SU-DHL-6 (cell line): ENCODE data around the gene CYP11A1.

Experiments used
- H2AFZ ChIP-seq: fragments of 200-600 bp; sonication (generic); 2 replicates; pipeline ENCODE4 v1.6.1; 2014; ENCODE audit warnings: low read depth, mild to moderate bottlenecking, moderate library complexity, mixed read lengths, antibody characterized with exemption, low read length; ENCODE audit not compliant: severe bottlenecking
- H3F3A ChIP-seq: fragments of 200-600 bp; shearing (Covaris generic); 2 replicates; pipeline ENCODE4 v1.6.0; 2016; ENCODE audit warnings: antibody characterized with exemption, mild to moderate bottlenecking; ENCODE audit not compliant: insufficient read depth
- H3K27ac ChIP-seq: fragments of 200-600 bp; sonication (generic); 2 replicates; pipeline ENCODE4 v1.5.1; 2016; ENCODE audit warnings: low read depth, mild to moderate bottlenecking, low read length, moderate library complexity, mixed read lengths
- H3K27me3 ChIP-seq: fragments of 200-600 bp; sonication (generic), shearing (Covaris generic); 2 replicates; pipeline ENCODE4 v1.6.0; 2014; ENCODE audit warnings: mild to moderate bottlenecking, low read length
- H3K36me3 ChIP-seq: fragments of 200-600 bp; sonication (generic); 2 replicates; pipeline ENCODE4 v1.6.1; 2014; ENCODE audit warnings: mild to moderate bottlenecking, low read length, mixed read lengths
- H3K4me2 ChIP-seq: fragments of 300-600, 200-600 bp; shearing (Covaris generic), sonication (generic); 2 replicates; pipeline ENCODE4 v1.6.0; 2014; ENCODE audit warnings: low read length, low read depth, mild to moderate bottlenecking; ENCODE audit not compliant: poor library complexity, severe bottlenecking
- H3K4me3 ChIP-seq: fragments of 200-600 bp; sonication (generic); 2 replicates; pipeline ENCODE4 v1.5.1; 2014; ENCODE audit warnings: antibody characterized with exemption, low read length, mild to moderate bottlenecking, mixed read lengths; ENCODE audit not compliant: insufficient read depth, poor library complexity, severe bottlenecking
- H3K79me2 ChIP-seq: fragments of 200-600 bp; sonication (generic); 2 replicates; pipeline ENCODE4 v1.6.1; 2014; ENCODE audit warnings: mild to moderate bottlenecking, low read length, moderate library complexity; ENCODE audit not compliant: insufficient read depth
- H3K9ac ChIP-seq: fragments of 200-600 bp; sonication (generic); 2 replicates; pipeline ENCODE4 v1.7.0; 2014; ENCODE audit warnings: mild to moderate bottlenecking, low read length
- H3K9me2 ChIP-seq: fragments of 200-600 bp; sonication (generic); replicated peaks from 2 replicates; pipeline ENCODE4 v1.6.1; 2014; ENCODE audit warnings: low read length; ENCODE audit not compliant: insufficient read depth
- H3K9me3 ChIP-seq: fragments of 200-600 bp; sonication (generic); 2 replicates; pipeline ENCODE4 v1.6.1; 2014; ENCODE audit warnings: low read length, mixed read lengths; ENCODE audit not compliant: insufficient read depth
- H4K20me1 ChIP-seq: fragments of 200-600 bp; sonication (generic); 2 replicates; pipeline ENCODE4 v1.6.1; 2014; ENCODE audit warnings: low read depth, mild to moderate bottlenecking, antibody characterized with exemption, low read length, moderate library complexity, mixed read lengths
- EZH2phosphoT487 ChIP-seq: fragments of 200-600 bp; sonication (generic), shearing (Covaris generic); conservative IDR thresholded peaks from 2 replicates; pipeline ENCODE4 v1.6.1; 2018; ENCODE audit warnings: mild to moderate bottlenecking, antibody characterized with exemption, low read length, moderate library complexity, mixed read lengths
- TF ChIP-seq, protein P1 (sequence below): fragments of 200-600 bp; sonication (generic); IDR thresholded peaks from one replicate; pipeline ENCODE4 v1.5.1; 2017; ENCODE audit warnings: antibody characterized with exemption, mild to moderate bottlenecking, low read length, moderate library complexity; ENCODE audit not compliant: insufficient read depth, poor library complexity, severe bottlenecking

The CYP11A1 gene

DNA sequence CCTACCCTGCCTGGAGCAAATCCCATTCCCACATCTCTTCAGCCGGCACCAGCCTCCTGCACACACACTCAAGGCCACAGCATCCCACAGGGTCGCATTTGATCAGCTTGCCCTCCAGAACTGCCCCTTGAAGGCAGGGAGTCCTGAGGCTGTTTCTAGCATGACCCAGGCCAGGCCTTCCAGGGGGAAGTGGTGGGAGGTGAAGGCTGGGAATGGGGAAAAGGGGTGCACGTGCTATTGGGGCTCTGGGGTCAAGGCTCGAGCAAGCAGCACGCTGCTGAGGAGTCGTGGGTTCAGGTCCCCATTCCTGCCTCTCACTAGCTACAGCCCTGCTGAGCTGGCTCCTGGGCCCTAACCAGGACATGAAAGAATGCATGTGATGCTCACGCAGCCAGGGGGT, 41.4 kb upstream of the CYP11A1 start:
- H3K36me3 ChIP-seq, result no peaks in the 10 kb centered on the region
- H3K9me3 ChIP-seq, result no peaks in the 10 kb centered on the region
- no peaks in the 10 kb centered on the region for H4K20me1 ChIP-seq
- no peak overlapping the region for H3K27ac ChIP-seq
- H3K9me2 ChIP-seq, result no peaks in the 10 kb centered on the region
- no peaks in the 10 kb centered on the region for H3F3A ChIP-seq
- H2AFZ ChIP-seq, result no peak overlapping the region
- H3K27me3 ChIP-seq, result no peaks in the 10 kb centered on the region
- no peak overlapping the region for H3K9ac ChIP-seq
- no peak for TF ChIP-seq EZH2phosphoT487
- TF ChIP-seq, protein P1, sequence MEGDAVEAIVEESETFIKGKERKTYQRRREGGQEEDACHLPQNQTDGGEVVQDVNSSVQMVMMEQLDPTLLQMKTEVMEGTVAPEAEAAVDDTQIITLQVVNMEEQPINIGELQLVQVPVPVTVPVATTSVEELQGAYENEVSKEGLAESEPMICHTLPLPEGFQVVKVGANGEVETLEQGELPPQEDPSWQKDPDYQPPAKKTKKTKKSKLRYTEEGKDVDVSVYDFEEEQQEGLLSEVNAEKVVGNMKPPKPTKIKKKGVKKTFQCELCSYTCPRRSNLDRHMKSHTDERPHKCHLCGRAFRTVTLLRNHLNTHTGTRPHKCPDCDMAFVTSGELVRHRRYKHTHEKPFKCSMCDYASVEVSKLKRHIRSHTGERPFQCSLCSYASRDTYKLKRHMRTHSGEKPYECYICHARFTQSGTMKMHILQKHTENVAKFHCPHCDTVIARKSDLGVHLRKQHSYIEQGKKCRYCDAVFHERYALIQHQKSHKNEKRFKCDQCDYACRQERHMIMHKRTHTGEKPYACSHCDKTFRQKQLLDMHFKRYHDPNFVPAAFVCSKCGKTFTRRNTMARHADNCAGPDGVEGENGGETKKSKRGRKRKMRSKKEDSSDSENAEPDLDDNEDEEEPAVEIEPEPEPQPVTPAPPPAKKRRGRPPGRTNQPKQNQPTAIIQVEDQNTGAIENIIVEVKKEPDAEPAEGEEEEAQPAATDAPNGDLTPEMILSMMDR, result no peak
- no peaks in the 10 kb centered on the region for H3K79me2 ChIP-seq
- no peak overlapping the region for H3K4me2 ChIP-seq
- no peak overlapping the region for H3K4me3 ChIP-seq

DNA sequence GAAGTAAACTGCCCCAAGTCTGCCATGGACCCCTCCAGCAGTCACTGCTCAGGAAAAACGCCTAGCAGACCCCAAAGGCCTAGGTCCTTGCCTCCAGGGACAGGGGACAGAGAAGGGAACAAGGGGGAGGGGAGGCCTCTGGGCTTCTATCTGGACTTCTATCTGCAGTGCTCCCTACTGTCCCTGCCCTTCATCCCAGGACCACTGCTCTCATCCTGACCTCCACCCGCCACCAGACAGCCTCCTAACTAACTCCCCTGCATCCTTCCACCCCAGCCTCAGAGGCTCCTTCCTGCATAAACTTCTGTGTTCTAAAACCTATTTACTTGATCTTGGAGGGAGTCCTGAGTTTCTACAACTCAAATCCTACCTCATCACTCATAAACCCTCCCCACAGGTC, 40.9 kb upstream of the CYP11A1 start:
- Histone ChIP-seq H3K4me3 (no peak overlapping the region), H3K79me2 (no peaks in the 10 kb centered on the region), H3K4me2 (no peak overlapping the region), H3K9me2 (no peaks in the 10 kb centered on the region), H3K9me3 (no peaks in the 10 kb centered on the region), H3K36me3 (no peaks in the 10 kb centered on the region), H3K27ac (no peak overlapping the region), H3K27me3 (no peaks in the 10 kb centered on the region), H3F3A (no peaks in the 10 kb centered on the region), H3K9ac (no peak overlapping the region), H4K20me1 (no peaks in the 10 kb centered on the region), H2AFZ (no peak overlapping the region)
- TF ChIP-seq, protein P1, result no peak
- no peak for TF ChIP-seq EZH2phosphoT487

DNA sequence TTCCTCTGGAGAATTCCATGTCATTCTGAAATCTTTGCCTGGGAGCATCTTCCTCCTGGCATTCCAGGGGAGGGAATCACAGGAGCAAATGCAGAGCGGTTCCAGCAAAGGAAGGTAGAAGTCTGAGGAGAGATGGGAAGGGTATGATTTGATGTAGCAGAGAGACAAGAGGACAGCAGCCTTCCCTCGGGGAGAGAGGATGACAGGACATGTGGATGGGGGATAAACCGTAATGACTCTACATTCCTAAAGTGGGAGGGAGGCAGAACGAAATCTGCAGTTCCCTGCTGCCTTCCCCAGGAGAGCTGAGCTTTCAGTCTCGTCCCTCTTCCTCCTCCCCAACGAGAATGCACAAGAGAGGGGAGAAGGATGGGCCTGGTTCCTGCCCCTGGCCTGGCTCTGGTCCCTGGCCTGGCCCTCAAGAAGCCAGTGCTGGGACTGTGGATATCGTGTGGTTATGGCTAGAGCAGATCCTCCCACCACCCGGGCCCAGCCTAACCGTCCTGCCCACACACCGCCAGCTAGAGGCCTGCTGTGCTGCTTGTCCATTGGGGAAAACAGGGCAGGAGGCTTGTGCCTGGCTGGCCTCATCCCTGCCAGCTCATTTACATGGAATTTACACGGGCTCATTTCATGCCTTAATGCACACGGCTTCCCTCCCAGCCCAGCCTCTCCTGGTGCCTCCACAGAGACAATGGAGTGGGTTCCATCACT, 39.7 kb upstream of the CYP11A1 start:
- Histone ChIP-seq H2AFZ (no peak overlapping the region), H3K27ac (no peak overlapping the region), H3F3A (no peaks in the 10 kb centered on the region), H3K9me3 (no peaks in the 10 kb centered on the region), H3K9me2 (no peaks in the 10 kb centered on the region), H3K27me3 (no peaks in the 10 kb centered on the region), H4K20me1 (no peaks in the 10 kb centered on the region), H3K4me2 (no peak overlapping the region), H3K36me3 (no peaks in the 10 kb centered on the region), H3K9ac (no peak overlapping the region), H3K79me2 (no peaks in the 10 kb centered on the region), H3K4me3 (no peak overlapping the region)
- no peak for TF ChIP-seq EZH2phosphoT487
- TF ChIP-seq, protein P1, result no peak
